ENCODE measurements around the gene PLEKHA6.
"Not testable (repeated sequence)": the region's sequence is repeated elsewhere in the genome, so short reads cannot be mapped to it uniquely, and the experiment has no call there.

GRCh38 chr1:204310970-204311369, 48.8 kb downstream of the PLEKHA6 start:
- TF ChIP-seq TCF4 (CRISPR knock-in tag; IDR thresholded peaks at IDR 0.05; ENCODE audit: borderline replicate concordance); SNAI2 (CRISPR knock-in tag; IDR thresholded peaks at IDR 0.05); TSHZ2 (CRISPR knock-in tag; IDR thresholded peaks at IDR 0.05); CSDC2 (CRISPR knock-in tag; IDR thresholded peaks at IDR 0.05); CREB5 (CRISPR knock-in tag; IDR thresholded peaks at IDR 0.05; ENCODE audit: low read depth); PPARA (CRISPR knock-in tag; IDR thresholded peaks at IDR 0.05; ENCODE audit: borderline replicate concordance); ZNF8 (CRISPR knock-in tag; IDR thresholded peaks at IDR 0.05): not testable (repeated sequence)
